Adipocyte (in vitro differentiated cells): ENCODE results near the gene MAGEF1.
"Not testable (repeated sequence)": the region's sequence is repeated elsewhere in the genome, so short reads cannot be mapped to it uniquely, and the experiment has no call there.

Source experiments
- DNase-seq: peaks from one replicate; pipeline ENCODE4 v3.0.0-alpha.2; 2015; ENCODE audit warnings: low read depth
- H3K27me3 ChIP-seq: replicated peaks from 2 replicates; pipeline ENCODE4 v1.7.0; 2013; ENCODE audit warnings: mild to moderate bottlenecking, low read length, moderate library complexity; ENCODE audit not compliant: control insufficient read depth, insufficient read depth
- H3K36me3 ChIP-seq: 2 replicates; pipeline ENCODE4 v1.7.0; 2013; ENCODE audit warnings: low read length, mild to moderate bottlenecking, moderate library complexity; ENCODE audit not compliant: control insufficient read depth, insufficient read depth, severe bottlenecking
- H3K4me1 ChIP-seq: 2 replicates; pipeline ENCODE4 v1.7.0; 2013; ENCODE audit warnings: mild to moderate bottlenecking, low read length, moderate library complexity; ENCODE audit not compliant: control insufficient read depth, insufficient read depth
- H3K4me3 ChIP-seq: 2 replicates; pipeline ENCODE4 v1.7.0; 2013; ENCODE audit warnings: mild to moderate bottlenecking, low read length, moderate library complexity
- H3K9ac ChIP-seq: 2 replicates; pipeline ENCODE4 v1.7.0; 2013; ENCODE audit warnings: mild to moderate bottlenecking, low read length, moderate library complexity
- H3K9me3 ChIP-seq: 2 replicates; pipeline ENCODE4 v1.7.0; 2013; ENCODE audit warnings: mild to moderate bottlenecking, low read length, moderate library complexity; ENCODE audit not compliant: control insufficient read depth

Gene MAGEF1

DNA sequence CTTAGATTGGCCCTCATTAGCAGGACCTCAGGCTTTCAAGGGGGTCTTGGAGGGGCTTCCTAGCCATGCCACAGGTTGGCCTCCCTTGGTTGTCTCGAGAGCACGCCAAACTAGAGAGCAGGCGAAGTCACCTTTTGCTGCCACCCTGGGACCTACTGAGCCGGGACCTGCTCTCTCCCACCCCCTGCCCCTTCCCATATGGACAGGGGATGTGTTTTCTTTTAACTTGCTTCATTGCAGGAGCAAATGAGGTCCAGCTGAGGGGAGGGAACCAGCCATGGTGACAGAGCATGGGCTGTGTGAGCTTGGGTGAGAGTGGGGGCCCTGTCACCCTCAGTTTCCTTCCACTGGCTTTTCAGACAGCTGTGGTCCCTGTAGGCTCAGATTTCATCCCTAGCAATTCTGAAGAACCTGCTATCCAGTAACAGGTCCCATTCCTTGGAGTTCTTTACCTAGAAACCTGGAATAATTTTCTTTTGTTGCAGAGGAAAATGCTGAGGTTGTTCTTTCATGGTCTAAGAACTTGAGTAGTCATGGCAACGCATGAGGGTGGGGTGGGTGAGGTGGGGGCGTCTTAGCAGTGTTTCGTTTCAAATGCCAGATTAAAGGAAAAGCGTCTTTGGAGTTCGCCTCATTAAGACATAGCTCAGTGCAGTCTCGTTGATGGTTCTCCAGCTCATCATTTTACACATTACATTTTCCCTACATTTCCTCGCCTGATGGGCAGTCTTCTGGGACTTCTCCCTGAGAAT is 20.1 kb upstream of the MAGEF1 start:
- Histone ChIP-seq H3K27me3 (peaks cover 3% of the 10 kb centered on the region), H3K4me3 (no peak overlapping the region), H3K9me3 (no peaks in the 10 kb centered on the region), H3K36me3 (no peaks in the 10 kb centered on the region), H3K9ac (no peak overlapping the region), H3K4me1 (peaks cover 26% of the 10 kb centered on the region)
- no peak for DNase-seq

DNA sequence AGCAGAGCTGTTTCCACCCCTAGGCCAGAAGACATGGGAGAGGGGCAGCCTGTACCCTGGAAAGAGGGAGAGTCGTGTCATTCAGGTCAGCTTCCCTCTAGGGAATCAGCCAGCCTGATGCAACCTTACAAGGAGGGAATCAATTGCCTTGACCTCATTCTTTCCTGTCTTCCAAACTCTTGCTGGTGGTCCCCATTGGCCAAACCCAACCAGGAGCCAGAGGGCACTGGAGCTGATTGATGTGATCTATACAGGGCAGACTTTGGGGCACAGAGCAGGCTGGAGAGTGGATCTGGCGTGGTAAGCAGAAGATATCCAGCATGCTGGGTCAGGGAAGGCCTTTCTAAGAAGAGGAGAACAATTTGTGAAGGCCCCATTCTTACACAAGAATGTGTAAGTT is 19.1 kb upstream of the MAGEF1 start:
- no peak for DNase-seq
- Histone ChIP-seq H3K36me3 (no peaks in the 10 kb centered on the region), H3K4me1 (peaks cover 24% of the 10 kb centered on the region), H3K9me3 (no peaks in the 10 kb centered on the region), H3K27me3 (peaks cover 3% of the 10 kb centered on the region), H3K9ac (no peak overlapping the region), H3K4me3 (no peak overlapping the region)

DNA sequence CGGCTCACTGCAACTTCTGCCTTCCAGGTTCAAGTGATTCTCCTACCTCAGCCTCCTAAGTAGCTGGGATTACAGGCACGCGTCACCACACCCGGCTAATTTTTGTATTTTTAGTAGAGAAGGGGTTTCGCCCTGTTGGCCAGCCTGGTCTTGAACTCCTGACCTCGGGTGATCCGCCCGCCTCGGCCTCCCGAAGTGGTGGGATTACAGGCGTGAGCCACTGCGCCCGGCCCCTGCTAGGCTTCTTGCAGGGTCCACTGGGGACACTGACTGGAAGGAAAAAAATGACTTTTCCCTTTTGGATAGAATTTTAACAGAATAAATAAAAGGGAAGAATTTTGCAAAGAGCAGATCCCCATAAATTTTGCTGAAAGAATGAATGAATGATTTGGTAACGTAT is 17.3 kb upstream of the MAGEF1 start:
- not testable (repeated sequence) for H3K36me3 ChIP-seq, H3K9me3 ChIP-seq, H3K4me3 ChIP-seq, H3K9ac ChIP-seq, H3K27me3 ChIP-seq, DNase-seq
- H3K4me1 ChIP-seq: peaks cover 24% of the 10 kb centered on the region

DNA sequence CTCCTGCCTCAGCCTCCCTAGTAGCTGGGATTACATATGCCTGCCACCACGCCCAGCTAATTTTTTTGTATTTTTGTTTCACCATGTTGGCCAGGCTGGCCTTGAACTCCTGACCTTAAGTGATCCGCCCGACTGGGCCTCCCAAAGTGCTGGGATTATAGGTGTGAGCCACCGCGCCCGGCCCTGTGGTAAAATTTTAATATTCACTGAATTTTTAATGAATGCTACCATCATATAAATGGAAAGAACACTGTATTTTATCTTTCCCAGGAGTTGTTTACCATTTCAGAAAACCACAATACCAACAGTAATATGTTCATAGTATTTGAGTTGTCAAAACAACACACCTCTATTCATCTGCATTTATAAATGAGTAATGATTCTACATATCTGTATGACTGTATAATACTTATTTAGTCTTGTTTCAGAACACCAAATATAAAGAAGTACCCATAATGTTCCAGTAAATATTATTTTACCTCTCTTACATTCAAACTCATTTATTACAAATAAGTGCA is 16.2 kb upstream of the MAGEF1 start:
- H3K4me3 ChIP-seq: no peak overlapping the region
- no peak overlapping the region for H3K9ac ChIP-seq
- no peak for DNase-seq
- peaks cover 3% of the 10 kb centered on the region for H3K27me3 ChIP-seq
- peaks cover 24% of the 10 kb centered on the region for H3K4me1 ChIP-seq
- H3K9me3 ChIP-seq: no peaks in the 10 kb centered on the region
- H3K36me3 ChIP-seq: no peaks in the 10 kb centered on the region

DNA sequence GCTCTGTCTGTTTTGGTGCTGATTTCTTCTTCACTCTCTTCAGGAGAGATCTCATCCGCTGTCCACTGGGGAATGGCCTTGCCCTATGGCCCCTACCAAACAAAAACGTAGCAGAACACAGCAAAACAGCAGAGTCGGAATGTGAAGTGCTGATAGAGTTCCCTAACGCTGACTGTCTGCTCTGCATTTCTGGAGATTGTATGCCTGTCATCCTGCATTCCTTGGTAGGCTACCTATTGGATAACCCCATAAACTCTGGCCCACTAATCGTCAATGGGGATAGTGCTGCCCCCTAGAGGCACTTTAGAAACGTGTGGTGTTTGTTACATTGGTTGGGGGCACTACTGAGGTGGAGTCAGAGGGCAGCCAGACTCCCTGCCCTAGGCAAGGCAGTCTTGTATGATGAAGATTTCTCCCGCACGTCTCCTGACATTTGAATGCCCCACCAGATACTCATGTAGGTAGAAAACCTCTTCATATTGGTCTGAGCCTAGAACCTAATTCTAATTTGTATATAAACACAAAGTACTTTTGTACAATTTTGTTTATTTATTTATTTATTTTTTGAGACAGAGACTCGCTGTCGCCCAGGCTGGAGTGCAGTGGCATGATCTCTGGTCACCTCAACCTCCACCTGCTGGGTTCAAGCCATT is 15.6 kb upstream of the MAGEF1 start:
- Histone ChIP-seq H3K4me3 (no peak overlapping the region), H3K9ac (no peak overlapping the region), H3K27me3 (peaks cover 3% of the 10 kb centered on the region), H3K4me1 (peaks cover 19% of the 10 kb centered on the region), H3K36me3 (no peaks in the 10 kb centered on the region), H3K9me3 (no peaks in the 10 kb centered on the region)
- DNase-seq: peak; percentile 82

DNA sequence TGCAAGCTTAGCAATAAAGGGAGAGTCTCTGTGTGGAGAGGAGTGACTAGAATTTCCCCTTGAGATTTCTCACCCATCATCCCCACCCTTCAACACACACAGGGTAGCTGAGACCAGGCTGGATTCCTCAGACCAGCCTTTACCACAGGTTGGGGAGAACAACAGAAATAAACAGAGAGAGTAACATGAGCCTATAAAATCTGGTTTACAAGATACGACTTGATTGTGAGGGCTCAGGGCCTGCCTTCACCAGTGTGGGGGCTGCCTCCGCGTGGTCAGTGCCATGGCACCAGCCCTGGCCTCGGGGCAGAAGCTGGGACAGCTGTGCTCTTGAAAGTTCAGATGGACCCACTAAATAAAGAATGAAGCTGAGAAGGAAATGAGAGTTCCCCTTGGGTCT is 14.6 kb upstream of the MAGEF1 start:
- Histone ChIP-seq H3K9ac (no peak overlapping the region), H3K27me3 (no peaks in the 10 kb centered on the region), H3K9me3 (no peaks in the 10 kb centered on the region), H3K4me3 (no peak overlapping the region), H3K36me3 (no peaks in the 10 kb centered on the region), H3K4me1 (peaks cover 13% of the 10 kb centered on the region)
- DNase-seq: no peak

GRCh38 chr3:184725176-184725719 is 13.4 kb upstream of the MAGEF1 start:
- no peak overlapping the region for H3K4me3 ChIP-seq
- no peak overlapping the region for H3K9ac ChIP-seq
- H3K36me3 ChIP-seq: no peaks in the 10 kb centered on the region
- no peak for DNase-seq
- H3K27me3 ChIP-seq: no peaks in the 10 kb centered on the region
- peaks cover 7% of the 10 kb centered on the region for H3K4me1 ChIP-seq
- no peaks in the 10 kb centered on the region for H3K9me3 ChIP-seq

GRCh38 chr3:184724699-184725098 is 12.8 kb upstream of the MAGEF1 start:
- Histone ChIP-seq H3K27me3 (no peaks in the 10 kb centered on the region), H3K4me3 (no peak overlapping the region), H3K4me1 (peaks cover 7% of the 10 kb centered on the region), H3K9ac (no peak overlapping the region), H3K36me3 (no peaks in the 10 kb centered on the region), H3K9me3 (no peaks in the 10 kb centered on the region)
- DNase-seq: no peak

GRCh38 chr3:184719709-184720108 is 7.8 kb upstream of the MAGEF1 start:
- Histone ChIP-seq H3K4me3 (no peak overlapping the region), H3K4me1 (peaks cover 24% of the 10 kb centered on the region), H3K9me3 (no peaks in the 10 kb centered on the region), H3K36me3 (no peaks in the 10 kb centered on the region), H3K27me3 (no peaks in the 10 kb centered on the region), H3K9ac (no peak overlapping the region)
- DNase-seq: no peak

DNA sequence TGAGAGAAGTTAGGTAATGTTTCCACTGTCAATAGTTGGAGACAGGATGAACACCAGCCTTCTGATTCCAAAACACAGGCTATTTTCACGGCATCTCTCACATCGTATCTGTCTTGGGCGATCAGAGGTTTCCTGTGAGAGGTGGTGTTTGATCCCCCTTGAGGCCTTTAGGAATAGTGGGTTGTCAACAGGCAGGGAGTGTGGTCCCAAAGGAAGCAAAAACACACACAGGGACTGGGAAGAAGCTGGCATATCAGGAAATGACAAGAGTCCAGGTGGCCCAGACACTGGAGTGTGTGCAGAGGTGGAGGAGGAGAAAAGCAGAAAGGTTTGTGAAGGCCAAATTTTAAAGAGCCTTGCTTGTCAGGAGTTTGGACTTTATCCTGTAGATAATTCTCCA is 6.6 kb upstream of the MAGEF1 start:
- no peaks in the 10 kb centered on the region for H3K36me3 ChIP-seq
- DNase-seq: no peak
- no peaks in the 10 kb centered on the region for H3K9me3 ChIP-seq

DNA sequence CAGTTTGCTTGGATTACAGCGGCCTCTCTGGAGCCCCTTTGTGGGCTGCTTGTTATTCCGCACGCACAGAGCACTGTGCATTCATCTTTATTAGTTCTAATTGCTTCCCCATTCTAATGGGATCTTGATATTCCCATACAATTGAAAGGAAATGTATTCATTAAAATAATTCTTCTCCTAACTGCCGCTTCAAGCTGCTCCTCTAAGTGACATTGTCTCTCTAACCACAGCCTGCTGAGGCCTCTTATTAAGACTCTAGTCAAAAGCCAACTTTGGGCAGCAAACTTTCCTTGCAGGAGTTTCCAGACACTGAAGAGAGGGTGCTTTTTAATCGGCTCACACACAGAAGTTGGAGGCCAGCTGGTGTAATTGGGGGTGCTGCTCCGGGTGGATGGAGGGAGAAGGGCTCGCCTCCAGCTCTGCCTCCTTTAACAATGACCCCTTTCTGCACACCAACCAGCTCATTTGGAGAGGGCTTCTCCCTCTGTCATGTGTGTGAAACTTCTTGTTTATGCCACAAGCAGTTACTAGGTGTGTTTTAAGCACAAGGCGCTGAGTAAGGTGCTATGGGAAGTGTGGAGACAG is 5.6 kb upstream of the MAGEF1 start:
- peaks cover 24% of the 10 kb centered on the region for H3K4me1 ChIP-seq
- no peak overlapping the region for H3K9ac ChIP-seq
- peak overlapping the region; percentile 37 for H3K4me3 ChIP-seq
- H3K36me3 ChIP-seq: no peaks in the 10 kb centered on the region
- H3K27me3 ChIP-seq: no peaks in the 10 kb centered on the region
- no peaks in the 10 kb centered on the region for H3K9me3 ChIP-seq
- no peak for DNase-seq

More for the DNA sequence above, 6.6 kb upstream of the MAGEF1 start:
- Histone ChIP-seq H3K4me3 (no peak overlapping the region), H3K27me3 (no peaks in the 10 kb centered on the region), H3K4me1 (peaks cover 24% of the 10 kb centered on the region), H3K9ac (no peak overlapping the region)
